Measurements from ENCODE around the gene AK8.

GRCh38 chr9:132826621-132827365 is 51.3 kb downstream of the AK8 start:
- TF ChIP-seq, protein P1, sequence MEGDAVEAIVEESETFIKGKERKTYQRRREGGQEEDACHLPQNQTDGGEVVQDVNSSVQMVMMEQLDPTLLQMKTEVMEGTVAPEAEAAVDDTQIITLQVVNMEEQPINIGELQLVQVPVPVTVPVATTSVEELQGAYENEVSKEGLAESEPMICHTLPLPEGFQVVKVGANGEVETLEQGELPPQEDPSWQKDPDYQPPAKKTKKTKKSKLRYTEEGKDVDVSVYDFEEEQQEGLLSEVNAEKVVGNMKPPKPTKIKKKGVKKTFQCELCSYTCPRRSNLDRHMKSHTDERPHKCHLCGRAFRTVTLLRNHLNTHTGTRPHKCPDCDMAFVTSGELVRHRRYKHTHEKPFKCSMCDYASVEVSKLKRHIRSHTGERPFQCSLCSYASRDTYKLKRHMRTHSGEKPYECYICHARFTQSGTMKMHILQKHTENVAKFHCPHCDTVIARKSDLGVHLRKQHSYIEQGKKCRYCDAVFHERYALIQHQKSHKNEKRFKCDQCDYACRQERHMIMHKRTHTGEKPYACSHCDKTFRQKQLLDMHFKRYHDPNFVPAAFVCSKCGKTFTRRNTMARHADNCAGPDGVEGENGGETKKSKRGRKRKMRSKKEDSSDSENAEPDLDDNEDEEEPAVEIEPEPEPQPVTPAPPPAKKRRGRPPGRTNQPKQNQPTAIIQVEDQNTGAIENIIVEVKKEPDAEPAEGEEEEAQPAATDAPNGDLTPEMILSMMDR (IDR thresholded peaks at IDR 0.05) = no peak
- no peak for TF ChIP-seq POLR2A (IDR thresholded peaks at IDR 0.05)
